ENCODE data around the gene SRRM5. TPM values are rescaled to one million over a fixed set of nuclear protein-coding genes. Genes with fewer than 3 reads are reported as not detected.

SRRM5 gene
- total and polyA plus RNA-seq, 8 donors, result 0.45 to 0.50 TPM; not detected in 6

DNA sequence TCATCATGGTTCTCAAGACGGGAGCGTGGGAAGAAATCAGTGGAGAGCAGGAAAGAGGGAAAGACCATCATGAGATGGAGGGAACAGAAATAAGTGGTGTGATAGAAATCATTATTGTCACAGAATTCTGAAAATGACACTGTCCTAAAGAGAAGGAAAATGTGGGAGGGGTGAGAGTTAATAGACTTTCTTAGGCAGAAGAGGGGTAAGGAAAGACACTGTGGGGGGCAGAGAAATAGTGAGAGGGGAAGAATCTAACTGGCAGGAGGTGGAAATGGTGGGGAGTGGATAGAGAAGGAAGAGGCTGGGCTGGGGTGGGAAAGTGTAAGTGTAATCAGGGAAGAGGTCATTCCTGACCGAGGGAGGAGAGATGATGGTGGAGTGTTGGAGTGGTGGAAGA is 33.1 kb upstream of the SRRM5 start:
- intact Hi-C loops (cut with DNase I; ENCODE audit: low total_unique reads), result no loop called here
- no peak for DNase-seq
- WGBS, 5 donors, result 84 to 89% (median 86%) methylated on average over 3 of the region's 3 CpGs
- H3K27me3 ChIP-seq, result no peaks in the 10 kb centered on the region
- H3K4me3 ChIP-seq, result no peak overlapping the region
- peaks cover 0 to 6% (median 0%) of the 10 kb centered on the region in 4 donors for H3K36me3 ChIP-seq
- no peak for TF ChIP-seq POLR2AphosphoS5 (IDR thresholded peaks at IDR 0.05)
- TF ChIP-seq EP300 (IDR thresholded peaks at IDR 0.05), result no peak
- TF ChIP-seq POLR2A (IDR thresholded peaks at IDR 0.05), result no peak
- TF ChIP-seq, protein P1, sequence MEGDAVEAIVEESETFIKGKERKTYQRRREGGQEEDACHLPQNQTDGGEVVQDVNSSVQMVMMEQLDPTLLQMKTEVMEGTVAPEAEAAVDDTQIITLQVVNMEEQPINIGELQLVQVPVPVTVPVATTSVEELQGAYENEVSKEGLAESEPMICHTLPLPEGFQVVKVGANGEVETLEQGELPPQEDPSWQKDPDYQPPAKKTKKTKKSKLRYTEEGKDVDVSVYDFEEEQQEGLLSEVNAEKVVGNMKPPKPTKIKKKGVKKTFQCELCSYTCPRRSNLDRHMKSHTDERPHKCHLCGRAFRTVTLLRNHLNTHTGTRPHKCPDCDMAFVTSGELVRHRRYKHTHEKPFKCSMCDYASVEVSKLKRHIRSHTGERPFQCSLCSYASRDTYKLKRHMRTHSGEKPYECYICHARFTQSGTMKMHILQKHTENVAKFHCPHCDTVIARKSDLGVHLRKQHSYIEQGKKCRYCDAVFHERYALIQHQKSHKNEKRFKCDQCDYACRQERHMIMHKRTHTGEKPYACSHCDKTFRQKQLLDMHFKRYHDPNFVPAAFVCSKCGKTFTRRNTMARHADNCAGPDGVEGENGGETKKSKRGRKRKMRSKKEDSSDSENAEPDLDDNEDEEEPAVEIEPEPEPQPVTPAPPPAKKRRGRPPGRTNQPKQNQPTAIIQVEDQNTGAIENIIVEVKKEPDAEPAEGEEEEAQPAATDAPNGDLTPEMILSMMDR (IDR thresholded peaks at IDR 0.05), result no peak
- H3K27ac ChIP-seq, result no peak overlapping the region
- no peaks in the 10 kb centered on the region for H3K9me3 ChIP-seq
- peaks cover 20 to 48% (median 39%) of the 10 kb centered on the region in 4 donors for H3K4me1 ChIP-seq

DNA sequence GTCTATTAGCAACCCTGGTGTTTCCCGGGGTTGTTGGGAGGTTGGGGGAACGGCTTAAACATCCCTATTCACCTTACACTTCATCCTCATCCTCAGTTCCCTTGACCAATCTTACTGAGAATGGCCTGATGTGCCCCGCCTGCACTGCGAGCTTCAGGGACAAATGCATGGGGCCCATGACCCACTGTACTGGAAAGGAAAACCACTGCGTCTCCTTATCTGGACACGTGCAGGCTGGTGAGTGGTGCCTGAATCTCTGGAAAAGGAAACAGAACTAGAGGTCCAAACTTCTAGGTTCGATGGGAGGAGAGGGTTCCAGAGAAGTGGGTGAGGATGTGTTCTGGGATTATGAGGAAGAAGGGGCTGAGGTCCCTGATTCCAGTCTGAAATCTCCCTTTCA is 30.4 kb upstream of the SRRM5 start:
- Histone ChIP-seq H3K27ac (peak overlapping the region in 3 of 5 donors; percentile 76 to 82 (median 81)), H3K27me3 (no peaks in the 10 kb centered on the region), H3K36me3 (peaks cover 0 to 14% (median 9%) of the 10 kb centered on the region in 4 donors), H3K4me3 (peak overlapping the region in 3 of 4 donors; percentile 40 to 52 (median 47)), H3K4me1 (peaks cover 7 to 29% (median 19%) of the 10 kb centered on the region in 4 donors), H3K9me3 (no peaks in the 10 kb centered on the region)
- WGBS, 5 donors, result 36 to 57% (median 42%) methylated on average over 7 of the region's 7 CpGs
- DNase-seq, result peak in 1 of 2 donors; percentile 41
- intact Hi-C loops (cut with DNase I; ENCODE audit: low total_unique reads), result no loop called here
- TF ChIP-seq, protein P1 (IDR thresholded peaks at IDR 0.05), result no peak
- TF ChIP-seq EP300 (IDR thresholded peaks at IDR 0.05) (no peak), POLR2AphosphoS5 (IDR thresholded peaks at IDR 0.05) (no peak), POLR2A (IDR thresholded peaks at IDR 0.05) (no peak)

DNA sequence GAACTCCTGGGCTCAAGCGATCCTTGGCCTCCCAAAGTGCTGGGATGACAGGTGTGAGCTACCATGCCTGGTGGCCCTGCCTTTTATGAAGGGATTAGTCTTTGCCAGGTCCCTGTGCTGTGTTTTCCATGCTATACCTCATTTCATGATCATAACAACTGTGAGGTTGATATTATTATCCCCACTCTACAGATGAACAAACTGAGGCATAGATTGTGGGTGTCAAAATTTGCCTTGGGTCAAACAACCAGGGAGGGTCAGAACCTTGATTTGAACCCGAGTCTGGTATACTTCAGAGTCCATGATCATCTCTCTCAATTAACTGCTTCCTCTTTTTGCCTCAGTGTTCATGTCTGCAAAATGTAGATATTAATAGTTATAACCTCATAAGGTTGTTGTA is 29.4 kb upstream of the SRRM5 start:
- intact Hi-C loops (cut with DNase I; ENCODE audit: low total_unique reads), result no loop called here
- H3K27me3 ChIP-seq, result no peaks in the 10 kb centered on the region
- H3K9me3 ChIP-seq, result no peaks in the 10 kb centered on the region
- WGBS, 5 donors, result 86 to 96% (median 91%) methylated on average over 2 of the region's 2 CpGs
- H3K36me3 ChIP-seq, result peaks cover 0 to 18% (median 14%) of the 10 kb centered on the region in 4 donors
- no peak overlapping the region for H3K27ac ChIP-seq
- DNase-seq, result no peak
- peaks cover 7 to 29% (median 19%) of the 10 kb centered on the region in 4 donors for H3K4me1 ChIP-seq
- no peak overlapping the region for H3K4me3 ChIP-seq
- TF ChIP-seq EP300 (IDR thresholded peaks at IDR 0.05), result no peak
- no peak for TF ChIP-seq POLR2AphosphoS5 (IDR thresholded peaks at IDR 0.05)
- TF ChIP-seq, protein P1 (IDR thresholded peaks at IDR 0.05), result no peak
- no peak for TF ChIP-seq POLR2A (IDR thresholded peaks at IDR 0.05)

DNA sequence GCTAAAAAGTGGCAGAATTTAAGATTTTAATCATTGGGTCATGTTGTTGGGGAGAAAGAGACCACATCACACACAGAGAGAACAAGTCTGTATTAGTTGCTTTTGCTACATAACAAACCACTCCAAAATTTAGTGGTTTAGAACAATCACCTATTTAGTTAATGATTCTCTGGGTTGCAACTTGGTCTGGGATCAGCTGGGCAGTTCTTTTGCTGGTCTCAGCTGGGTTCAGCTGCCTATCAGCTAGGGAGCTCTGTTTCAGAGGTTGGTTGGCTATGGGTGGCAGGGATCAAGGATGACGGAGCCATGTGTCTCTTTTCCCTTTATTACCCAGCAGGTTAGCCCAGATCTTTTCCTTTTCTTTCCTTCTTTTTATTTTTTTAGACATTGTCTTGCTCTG is 27.4 kb upstream of the SRRM5 start:
- Histone ChIP-seq H3K4me3 (no peak overlapping the region), H3K36me3 (peaks cover 0 to 24% (median 20%) of the 10 kb centered on the region in 4 donors), H3K27me3 (no peaks in the 10 kb centered on the region), H3K4me1 (peaks cover 7 to 29% (median 18%) of the 10 kb centered on the region in 4 donors), H3K9me3 (no peaks in the 10 kb centered on the region), H3K27ac (peak overlapping the region in 3 of 5 donors; percentile 7 to 32 (median 18))
- intact Hi-C loops (cut with DNase I; ENCODE audit: low total_unique reads), result no loop called here
- TF ChIP-seq, protein P1 (IDR thresholded peaks at IDR 0.05), result no peak
- TF ChIP-seq POLR2A (IDR thresholded peaks at IDR 0.05) (no peak), EP300 (IDR thresholded peaks at IDR 0.05) (no peak), POLR2AphosphoS5 (IDR thresholded peaks at IDR 0.05) (no peak)
- 88 to 97% (median 93%) methylated on average over 1 of the region's 1 CpG for WGBS, 5 donors
- no peak for DNase-seq

Data from stomach (tissue), 9 donors.